OCI-LY7 (cell line): ENCODE results near the gene FAM120A. TPM values are rescaled to one million over a fixed set of nuclear protein-coding genes. Genes with fewer than 3 reads are reported as not detected.
"Not testable (repeated sequence)": the region's sequence is repeated elsewhere in the genome, so short reads cannot be mapped to it uniquely, and the experiment has no call there.

Experiments
- BruUV-seq: library from RNA; stranded (reverse); fragments of 400-500 nt; replicated peaks from 2 replicates; lab custom pipeline; 2021; lab: Mats Ljungman, UMichigan
- CTCF ChIA-PET: fragments of 300-600 bp; sonication (Branson Sonifier 250); formaldehyde crosslinking; loops from one replicate; lab custom pipeline; 2022; ENCODE audit warnings: antibody characterized with exemption; ENCODE audit not compliant: unreplicated experiment; lab: Charles Lee
- POLR2A ChIA-PET: fragments of 300-600 bp; sonication (Branson Sonifier 250); formaldehyde crosslinking; loops from one replicate; lab custom pipeline; 2022; ENCODE audit warnings: antibody characterized with exemption; lab: Charles Lee
- DNase-seq: peaks from one replicate; pipeline ENCODE4 v3.0.0-alpha.2; 2015; ENCODE audit warnings: low spot score
- H2AFZ ChIP-seq: fragments of 200-600 bp; sonication (generic), shearing (Covaris generic); 2 replicates; pipeline ENCODE4 v1.6.1; 2014; ENCODE audit warnings: mild to moderate bottlenecking, antibody characterized with exemption, low read length, moderate library complexity
- H3K27ac ChIP-seq: fragments of 200-600 bp; sonication (generic); 2 replicates; pipeline ENCODE4 v1.5.1; 2014; ENCODE audit warnings: mixed run types, low read depth, mild to moderate bottlenecking, moderate library complexity, low read length, inconsistent platforms; ENCODE audit not compliant: poor library complexity, severe bottlenecking
- H3K36me3 ChIP-seq: fragments of 200-600 bp; sonication (generic); 2 replicates; pipeline ENCODE4 v1.6.1; 2014; ENCODE audit warnings: mild to moderate bottlenecking, antibody characterized with exemption, low read length, moderate library complexity, mixed read lengths; ENCODE audit not compliant: insufficient read depth
- H3K4me1 ChIP-seq: fragments of 200-600 bp; sonication (generic); 2 replicates; pipeline ENCODE4 v1.5.1; 2014; ENCODE audit warnings: mild to moderate bottlenecking, low read length; ENCODE audit not compliant: insufficient read depth, poor library complexity, severe bottlenecking
- H3K4me2 ChIP-seq: fragments of 200-600 bp; sonication (generic); 2 replicates; pipeline ENCODE4 v1.6.1; 2014; ENCODE audit warnings: mild to moderate bottlenecking, low read length
- H3K4me3 ChIP-seq: fragments of 200-600 bp; sonication (generic); 2 replicates; pipeline ENCODE4 v1.5.1; 2014; ENCODE audit warnings: mild to moderate bottlenecking, low read depth, low read length; ENCODE audit not compliant: poor library complexity, severe bottlenecking
- H3K79me2 ChIP-seq: fragments of 200-600 bp; sonication (generic); 2 replicates; pipeline ENCODE4 v1.6.1; 2016; ENCODE audit warnings: low read depth, mild to moderate bottlenecking, low read length, moderate library complexity, mixed read lengths; ENCODE audit not compliant: insufficient read depth
- H3K9me2 ChIP-seq: fragments of 200-600 bp; sonication (generic); 2 replicates; pipeline ENCODE4 v1.6.1; 2016; ENCODE audit warnings: mild to moderate bottlenecking, low read length, mixed read lengths; ENCODE audit not compliant: insufficient read depth
- H3K9me3 ChIP-seq: fragments of 200-600 bp; sonication (generic); 2 replicates; pipeline ENCODE4 v1.6.1; 2014; ENCODE audit warnings: mild to moderate bottlenecking, mixed run types, low read length, mixed read lengths
- H4K20me1 ChIP-seq: fragments of 200-600 bp; sonication (generic); 2 replicates; pipeline ENCODE4 v1.6.1; 2014; ENCODE audit warnings: mild to moderate bottlenecking, antibody characterized with exemption, low read length, moderate library complexity, mixed read lengths; ENCODE audit not compliant: insufficient read depth
- EZH2phosphoT487 ChIP-seq: fragments of 200-600 bp; sonication (generic); IDR thresholded peaks from 2 replicates; pipeline ENCODE4 v1.6.1; 2018; ENCODE audit warnings: low read depth, borderline replicate concordance, mild to moderate bottlenecking, mixed run types, antibody characterized with exemption, low read length, moderate library complexity, mixed read lengths
- intact Hi-C: fragments of 100-400 bp; cut with micrococcal nuclease; formaldehyde crosslinking; loops from one replicate; pipeline ENCODE4 v1.10.0; 2022; ENCODE audit not compliant: unreplicated experiment
- total RNA-seq, 2 experiments: library from RNA; depleted of rRNA in 1 of 2; stranded (reverse); fragments of >200 nt in 1 of 2; shearing (Covaris generic) in 1 of 2; gene quantifications; 2 replicates each; pipeline ENCODE4 v1.2.3, GENCODE V29; 2014 to 2022
- TF ChIP-seq, protein P1 (sequence below): fragments of 200-600 bp; sonication (generic); conservative IDR thresholded peaks from 2 replicates; pipeline ENCODE4 v1.5.1; 2014; ENCODE audit warnings: mild to moderate bottlenecking, antibody characterized with exemption, low read length, moderate library complexity, mixed read lengths

The FAM120A gene
- total RNA-seq, 2 experiments from 2014 or later = 81.9 to 104 TPM

DNA sequence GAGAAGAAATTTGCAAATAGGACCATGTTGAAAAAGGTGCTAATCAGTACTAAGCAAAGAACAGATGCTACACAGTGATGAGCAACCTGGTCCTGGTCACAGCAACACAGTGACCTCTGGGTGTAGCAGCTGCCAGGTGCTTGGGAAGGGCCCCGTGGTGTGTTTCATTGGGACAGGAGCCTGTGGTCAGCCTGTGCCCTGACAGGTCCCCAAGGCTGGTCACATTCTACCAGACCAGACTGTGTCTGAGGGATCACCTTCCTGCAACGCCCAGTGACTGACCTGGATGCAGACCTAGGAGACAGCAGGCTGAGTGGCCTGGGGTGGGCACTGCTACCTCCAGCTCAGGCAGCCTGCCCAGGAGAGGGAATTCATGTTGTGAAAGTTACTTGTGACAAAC, 56.7 kb downstream of the FAM120A start:
- BruUV-seq = no TSS peak
- Histone ChIP-seq H3K36me3 (peaks cover 34% of the 10 kb centered on the region), H3K79me2 (peaks cover 48% of the 10 kb centered on the region; the same call in 1 of the 2 replicates), H3K9me2 (no peaks in the 10 kb centered on the region), H2AFZ (no peak overlapping the region), H3K4me3 (no peak overlapping the region), H3K27ac (no peak overlapping the region), H3K9me3 (no peaks in the 10 kb centered on the region), H3K4me1 (peaks cover 22% of the 10 kb centered on the region), H3K4me2 (no peak overlapping the region), H4K20me1 (no peaks in the 10 kb centered on the region)
- intact Hi-C loops = no loop called here
- ChIA-PET CTCF (no interaction called here), POLR2A (no interaction called here)
- DNase-seq = no peak
- TF ChIP-seq, protein P1, sequence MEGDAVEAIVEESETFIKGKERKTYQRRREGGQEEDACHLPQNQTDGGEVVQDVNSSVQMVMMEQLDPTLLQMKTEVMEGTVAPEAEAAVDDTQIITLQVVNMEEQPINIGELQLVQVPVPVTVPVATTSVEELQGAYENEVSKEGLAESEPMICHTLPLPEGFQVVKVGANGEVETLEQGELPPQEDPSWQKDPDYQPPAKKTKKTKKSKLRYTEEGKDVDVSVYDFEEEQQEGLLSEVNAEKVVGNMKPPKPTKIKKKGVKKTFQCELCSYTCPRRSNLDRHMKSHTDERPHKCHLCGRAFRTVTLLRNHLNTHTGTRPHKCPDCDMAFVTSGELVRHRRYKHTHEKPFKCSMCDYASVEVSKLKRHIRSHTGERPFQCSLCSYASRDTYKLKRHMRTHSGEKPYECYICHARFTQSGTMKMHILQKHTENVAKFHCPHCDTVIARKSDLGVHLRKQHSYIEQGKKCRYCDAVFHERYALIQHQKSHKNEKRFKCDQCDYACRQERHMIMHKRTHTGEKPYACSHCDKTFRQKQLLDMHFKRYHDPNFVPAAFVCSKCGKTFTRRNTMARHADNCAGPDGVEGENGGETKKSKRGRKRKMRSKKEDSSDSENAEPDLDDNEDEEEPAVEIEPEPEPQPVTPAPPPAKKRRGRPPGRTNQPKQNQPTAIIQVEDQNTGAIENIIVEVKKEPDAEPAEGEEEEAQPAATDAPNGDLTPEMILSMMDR = no peak
- no peak for TF ChIP-seq EZH2phosphoT487

DNA sequence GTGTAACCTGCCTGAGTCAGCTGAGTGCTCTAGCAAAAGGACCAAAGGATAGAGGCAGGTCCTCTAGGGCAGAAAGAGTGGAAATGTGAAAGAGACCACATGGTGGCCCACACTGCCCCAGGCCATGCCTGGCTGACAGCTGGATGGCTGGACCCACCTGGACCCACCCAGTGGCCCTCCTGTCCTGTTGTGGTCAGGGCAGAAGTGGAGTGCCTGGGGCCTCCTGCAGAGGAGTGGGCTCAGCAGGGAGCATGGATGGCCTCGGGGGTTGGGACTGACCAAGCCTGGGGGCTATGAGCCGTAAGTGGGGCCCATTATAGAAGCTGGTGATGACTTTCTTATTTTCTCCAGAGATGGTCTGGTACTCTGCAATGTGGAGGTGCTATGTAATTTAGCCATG, 57.6 kb downstream of the FAM120A start:
- H3K9me2 ChIP-seq = no peaks in the 10 kb centered on the region
- no peaks in the 10 kb centered on the region for H4K20me1 ChIP-seq
- H2AFZ ChIP-seq = no peak overlapping the region
- no peak for DNase-seq
- peaks cover 49% of the 10 kb centered on the region; the same call in 1 of the 2 replicates for H3K79me2 ChIP-seq
- no peaks in the 10 kb centered on the region for H3K9me3 ChIP-seq
- no peak overlapping the region for H3K4me3 ChIP-seq
- ChIA-PET POLR2A (no interaction called here), CTCF (no interaction called here)
- peaks cover 20% of the 10 kb centered on the region for H3K4me1 ChIP-seq
- no peak overlapping the region for H3K27ac ChIP-seq
- H3K4me2 ChIP-seq = no peak overlapping the region
- intact Hi-C loops = no loop called here
- TF ChIP-seq, protein P1 = no peak
- TF ChIP-seq EZH2phosphoT487 = no peak
- H3K36me3 ChIP-seq = peaks cover 34% of the 10 kb centered on the region
- BruUV-seq = no TSS peak

- CTCF ChIA-PET = no interaction called here
- no peak for TF ChIP-seq EZH2phosphoT487
- TF ChIP-seq, protein P1 = no peak
- intact Hi-C loops = no loop called here
- H3K4me3 ChIP-seq = no peak overlapping the region
- H3K9me2 ChIP-seq = no peaks in the 10 kb centered on the region
- no TSS peak for BruUV-seq
- H3K9me3 ChIP-seq = no peaks in the 10 kb centered on the region
- H3K27ac ChIP-seq = no peak overlapping the region
- no peak overlapping the region for H2AFZ ChIP-seq
- peaks cover 10% of the 10 kb centered on the region for H3K4me1 ChIP-seq
- H3K4me2 ChIP-seq = no peak overlapping the region
- POLR2A ChIA-PET = no interaction called here
- no peaks in the 10 kb centered on the region for H4K20me1 ChIP-seq
- no peak for DNase-seq
- peaks cover 32% of the 10 kb centered on the region for H3K36me3 ChIP-seq
- peaks cover 49% of the 10 kb centered on the region; the same call in 1 of the 2 replicates for H3K79me2 ChIP-seq
Observed at GRCh38 chr9:93510041-93510440, 58.6 kb downstream of the FAM120A start.

DNA sequence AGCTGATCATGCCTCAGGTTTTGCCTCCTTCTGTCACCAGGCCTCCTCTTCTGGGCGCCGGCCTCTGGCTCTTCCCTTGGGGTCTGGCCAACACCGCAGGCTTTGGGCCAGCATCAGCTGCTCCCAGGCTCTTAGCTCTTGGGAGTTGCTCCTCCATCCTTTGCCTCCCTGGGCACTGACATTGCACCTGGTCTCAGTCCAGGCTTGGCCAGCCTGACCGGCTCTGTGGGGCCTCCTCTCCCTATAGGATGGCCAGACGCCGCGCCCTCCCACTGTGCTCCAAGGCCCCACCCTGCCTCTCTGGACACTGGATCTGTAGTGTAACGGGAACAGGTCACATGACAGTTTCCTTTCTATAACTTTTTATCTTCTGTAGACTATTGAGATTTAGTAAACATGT, 59.7 kb downstream of the FAM120A start:
- CTCF ChIA-PET, POLR2A ChIA-PET: not testable (repeated sequence)
- H3K79me2 ChIP-seq = peaks cover 38% of the 10 kb centered on the region; the same call in 1 of the 2 replicates

More for the DNA sequence above, 59.7 kb downstream of the FAM120A start:
- H2AFZ ChIP-seq, BruUV-seq, H3K4me1 ChIP-seq, DNase-seq, H3K9me2 ChIP-seq, H4K20me1 ChIP-seq, H3K9me3 ChIP-seq, H3K27ac ChIP-seq, intact Hi-C loops, H3K4me3 ChIP-seq, H3K4me2 ChIP-seq: not testable (repeated sequence)
- peaks cover 22% of the 10 kb centered on the region for H3K36me3 ChIP-seq
